Inferior parietal cortex (tissue), 1 donor: Measurements from ENCODE around the gene ATP8B2.

ENCODE experiments used
- DNase-seq: peaks from one replicate; pipeline ENCODE4 v3.0.0-alpha.2; 2016; ENCODE audit errors: extremely low spot score

The ATP8B2 gene

GRCh38 chr1:154386643-154387352 lies 61.5 kb downstream of the ATP8B2 start:
- DNase-seq, result no peak

DNA sequence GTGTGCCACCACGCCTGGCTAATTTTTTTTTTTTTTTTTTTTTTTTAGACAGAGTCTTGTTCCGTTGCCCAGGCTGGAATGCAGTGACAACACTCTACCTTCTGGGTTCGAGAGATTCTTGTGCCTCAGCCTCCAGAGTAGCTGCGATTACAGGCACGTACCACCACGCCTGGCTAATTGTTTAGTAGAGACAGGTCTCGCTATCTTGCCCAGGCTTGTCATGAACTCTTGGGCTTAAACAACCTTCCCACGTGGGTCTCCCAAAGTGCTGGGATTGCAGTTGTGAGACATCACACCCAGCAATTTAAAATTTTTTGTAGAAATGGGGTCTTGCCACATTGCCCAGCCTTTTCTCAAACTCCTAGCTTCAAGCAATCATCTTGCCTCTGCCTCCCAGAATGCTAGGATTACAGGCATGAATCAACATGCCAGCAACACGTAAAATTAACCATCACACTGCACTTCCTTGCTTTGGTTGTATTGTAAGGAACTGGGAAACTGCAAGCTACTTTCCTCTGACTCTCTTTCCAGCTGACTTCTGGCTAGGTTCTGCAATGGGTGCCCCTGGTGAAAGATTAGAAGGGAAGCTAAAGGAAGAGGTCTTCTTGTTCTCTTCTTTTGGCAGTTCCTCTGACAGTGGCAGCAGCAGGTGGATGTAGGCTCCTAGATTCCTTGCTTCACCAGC lies 65.9 kb downstream of the ATP8B2 start:
- DNase-seq, result no peak

GRCh38 chr1:154398141-154398540 lies 72.8 kb downstream of the ATP8B2 start:
- DNase-seq, result no peak

DNA sequence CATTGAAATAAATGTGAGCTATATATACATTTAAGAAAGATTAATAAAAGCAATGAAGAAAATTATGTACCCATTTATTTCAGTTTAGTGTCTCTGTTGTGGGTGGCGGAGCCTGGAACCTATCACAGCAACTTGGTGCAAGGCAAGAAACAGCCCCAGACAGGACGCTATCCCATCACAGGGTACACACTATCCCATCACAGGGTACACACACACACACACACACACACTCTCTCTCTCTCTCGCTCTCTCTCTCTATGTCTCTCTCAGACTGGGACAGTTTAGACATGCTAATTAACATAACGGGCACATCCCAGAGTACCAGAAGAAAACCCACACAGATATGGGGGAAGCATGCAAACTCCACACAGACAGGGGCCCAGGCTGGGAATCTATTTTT lies 73.4 kb downstream of the ATP8B2 start:
- no peak for DNase-seq

- no peak for DNase-seq
Measured at GRCh38 chr1:154400381-154400801, 75.1 kb downstream of the ATP8B2 start.
